ENCODE results near the gene SYT11. TPM values are rescaled to one million over a fixed set of nuclear protein-coding genes. Genes with fewer than 3 reads are reported as not detected.

Gene SYT11, protein sequence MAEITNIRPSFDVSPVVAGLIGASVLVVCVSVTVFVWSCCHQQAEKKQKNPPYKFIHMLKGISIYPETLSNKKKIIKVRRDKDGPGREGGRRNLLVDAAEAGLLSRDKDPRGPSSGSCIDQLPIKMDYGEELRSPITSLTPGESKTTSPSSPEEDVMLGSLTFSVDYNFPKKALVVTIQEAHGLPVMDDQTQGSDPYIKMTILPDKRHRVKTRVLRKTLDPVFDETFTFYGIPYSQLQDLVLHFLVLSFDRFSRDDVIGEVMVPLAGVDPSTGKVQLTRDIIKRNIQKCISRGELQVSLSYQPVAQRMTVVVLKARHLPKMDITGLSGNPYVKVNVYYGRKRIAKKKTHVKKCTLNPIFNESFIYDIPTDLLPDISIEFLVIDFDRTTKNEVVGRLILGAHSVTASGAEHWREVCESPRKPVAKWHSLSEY
- polyA plus RNA-seq (2012; ENCODE audit: insufficient read depth, insufficient read length, low read depth): 98.1 TPM

DNA sequence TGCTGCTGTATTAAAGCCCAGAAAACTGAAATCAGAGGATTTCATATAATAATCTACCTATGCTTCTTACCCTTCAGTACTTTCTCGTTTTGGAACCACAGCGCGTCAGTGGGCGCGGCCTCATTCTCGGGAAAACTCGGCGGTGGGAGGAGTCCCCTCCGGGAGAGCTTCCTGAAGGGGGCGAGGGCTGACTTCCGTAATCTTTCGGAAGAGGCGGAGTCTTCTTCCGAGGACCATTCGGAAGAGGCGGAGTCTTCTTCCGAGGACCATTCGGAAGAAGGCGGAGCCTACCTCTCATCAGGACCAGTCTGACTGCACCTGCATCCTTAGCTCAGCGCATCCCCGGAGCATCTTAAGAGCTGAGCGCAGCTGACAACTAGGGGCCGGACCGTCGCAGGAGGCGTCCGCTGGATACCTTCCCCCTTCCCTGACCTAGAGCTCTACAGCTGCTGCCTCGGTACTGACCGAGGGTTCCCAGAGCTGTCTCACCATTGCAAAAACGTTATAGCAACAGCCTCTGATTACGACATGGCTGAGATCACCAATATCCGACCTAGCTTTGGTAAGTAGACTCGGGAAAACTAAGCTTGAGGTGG is at the start of gene SYT11:
SYT11 (plus strand) TSS at position 334 of the 596 bp plus-strand sequence; CDS start at position 529, 195 bp downstream.
- peak; percentile 96 for DNase-seq
- no peaks in the 10 kb centered on the region for H3K27me3 ChIP-seq
- peaks cover 7% of the 10 kb centered on the region for H3K36me3 ChIP-seq
- TF ChIP-seq, protein P1, sequence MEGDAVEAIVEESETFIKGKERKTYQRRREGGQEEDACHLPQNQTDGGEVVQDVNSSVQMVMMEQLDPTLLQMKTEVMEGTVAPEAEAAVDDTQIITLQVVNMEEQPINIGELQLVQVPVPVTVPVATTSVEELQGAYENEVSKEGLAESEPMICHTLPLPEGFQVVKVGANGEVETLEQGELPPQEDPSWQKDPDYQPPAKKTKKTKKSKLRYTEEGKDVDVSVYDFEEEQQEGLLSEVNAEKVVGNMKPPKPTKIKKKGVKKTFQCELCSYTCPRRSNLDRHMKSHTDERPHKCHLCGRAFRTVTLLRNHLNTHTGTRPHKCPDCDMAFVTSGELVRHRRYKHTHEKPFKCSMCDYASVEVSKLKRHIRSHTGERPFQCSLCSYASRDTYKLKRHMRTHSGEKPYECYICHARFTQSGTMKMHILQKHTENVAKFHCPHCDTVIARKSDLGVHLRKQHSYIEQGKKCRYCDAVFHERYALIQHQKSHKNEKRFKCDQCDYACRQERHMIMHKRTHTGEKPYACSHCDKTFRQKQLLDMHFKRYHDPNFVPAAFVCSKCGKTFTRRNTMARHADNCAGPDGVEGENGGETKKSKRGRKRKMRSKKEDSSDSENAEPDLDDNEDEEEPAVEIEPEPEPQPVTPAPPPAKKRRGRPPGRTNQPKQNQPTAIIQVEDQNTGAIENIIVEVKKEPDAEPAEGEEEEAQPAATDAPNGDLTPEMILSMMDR (IDR thresholded peaks at IDR 0.05; ENCODE audit: low read depth, low read length): no peak
- peak within 1 kb of the TSS; percentile 80 for H3K4me3 ChIP-seq (ENCODE audit: low read depth, low read length)
- no peaks in the 10 kb centered on the region; the same call in 1 of the 2 replicates for H3K4me1 ChIP-seq
- H3K9me3 ChIP-seq: no peaks in the 10 kb centered on the region

DNA sequence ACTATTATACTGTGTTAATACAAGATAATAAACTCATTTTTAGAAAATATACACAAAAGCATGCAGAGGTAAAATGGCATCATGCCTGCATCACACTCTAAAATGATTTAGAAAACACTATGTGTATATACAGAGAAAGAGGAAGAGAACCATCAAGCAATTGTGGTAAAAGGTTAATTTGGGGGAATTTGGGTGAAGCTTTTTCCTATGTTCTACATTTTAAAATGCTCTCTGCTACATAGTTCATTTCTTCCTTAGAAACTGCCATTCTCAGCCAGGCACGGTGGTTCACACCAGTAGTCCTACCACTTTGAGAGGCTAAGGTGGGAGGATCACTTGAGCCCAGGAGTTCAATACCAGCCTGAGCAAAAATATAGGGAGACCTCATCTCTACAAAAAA is 46.5 kb upstream of the SYT11 start:
- H3K9me3 ChIP-seq: no peaks in the 10 kb centered on the region
- no peaks in the 10 kb centered on the region for H3K27me3 ChIP-seq
- H3K36me3 ChIP-seq: peaks cover 44% of the 10 kb centered on the region

DNA sequence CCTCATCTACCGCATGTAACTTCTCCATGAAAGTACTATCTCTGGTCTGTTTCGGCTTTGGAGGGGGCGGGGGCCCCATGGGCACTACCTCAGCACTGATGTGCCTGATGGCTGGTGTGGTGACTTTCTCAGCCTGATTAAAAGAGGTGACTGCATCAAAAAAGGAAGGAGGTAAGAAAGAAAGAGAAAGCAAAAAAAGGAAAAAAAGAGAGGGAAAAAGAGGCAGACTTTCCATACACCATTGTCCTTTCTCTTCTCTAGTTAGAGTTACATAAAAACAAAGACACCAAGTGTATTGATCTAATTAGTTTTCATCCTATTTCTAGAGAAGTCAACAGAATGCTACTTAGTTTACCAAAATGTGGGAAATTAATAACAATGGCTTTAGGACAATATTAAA is 45.7 kb upstream of the SYT11 start:
- no peaks in the 10 kb centered on the region for H3K4me1 ChIP-seq
- H3K27me3 ChIP-seq: no peaks in the 10 kb centered on the region
- H3K4me3 ChIP-seq (ENCODE audit: low read depth, low read length): no peak overlapping the region
- peaks cover 44% of the 10 kb centered on the region for H3K36me3 ChIP-seq
- TF ChIP-seq, protein P1 (IDR thresholded peaks at IDR 0.05; ENCODE audit: low read depth, low read length): no peak
- no peak for DNase-seq
- no peaks in the 10 kb centered on the region for H3K9me3 ChIP-seq

More for the DNA sequence above, 46.5 kb upstream of the SYT11 start:
- Histone ChIP-seq H3K4me1 (no peaks in the 10 kb centered on the region), H3K4me3 (ENCODE audit: low read depth, low read length) (no peak overlapping the region)
- TF ChIP-seq, protein P1 (IDR thresholded peaks at IDR 0.05; ENCODE audit: low read depth, low read length): no peak
- DNase-seq: no peak

DNA sequence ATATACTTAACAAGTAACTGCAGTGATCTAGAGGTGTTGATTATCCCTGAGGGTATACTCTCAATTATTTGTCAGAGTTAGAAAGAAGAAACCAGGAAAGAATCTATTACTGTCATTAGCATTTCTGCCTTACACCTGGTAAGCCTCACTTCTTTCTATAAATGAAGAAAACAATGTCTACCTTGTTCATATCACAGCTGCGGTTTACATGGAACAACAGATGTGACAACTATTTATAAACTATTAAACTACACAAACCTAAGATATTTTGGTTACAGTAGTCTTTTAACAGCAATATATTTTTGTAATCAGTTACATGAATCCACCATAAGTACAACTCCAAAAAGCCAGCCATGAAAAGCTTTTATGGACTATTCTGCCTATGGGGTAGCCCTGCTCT is 43.0 kb upstream of the SYT11 start:
- peaks cover 63% of the 10 kb centered on the region for H3K36me3 ChIP-seq
- TF ChIP-seq, protein P1 (IDR thresholded peaks at IDR 0.05; ENCODE audit: low read depth, low read length): no peak

DNA sequence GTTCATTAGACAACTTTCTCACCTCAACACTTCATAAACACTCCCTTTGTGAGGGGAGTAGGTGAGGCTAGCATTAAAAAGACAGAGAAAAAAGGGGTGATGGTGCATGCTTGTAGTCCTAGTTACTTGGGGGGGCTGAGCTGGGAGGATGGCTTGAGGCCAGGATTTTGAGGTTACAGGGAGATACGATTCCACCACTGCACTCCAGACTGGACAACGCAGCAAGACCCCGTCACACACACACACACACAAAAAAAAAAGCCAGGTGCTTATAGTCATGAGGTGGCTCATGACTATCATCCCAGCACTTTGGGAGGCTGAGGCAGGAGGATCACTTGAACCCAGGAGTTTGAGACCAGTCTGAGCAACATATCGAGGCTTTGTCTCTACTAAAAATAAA is 31.9 kb upstream of the SYT11 start:
- H3K36me3 ChIP-seq: peaks cover 23% of the 10 kb centered on the region
- no peak for DNase-seq
- TF ChIP-seq, protein P1 (IDR thresholded peaks at IDR 0.05; ENCODE audit: low read depth, low read length): no peak
- no peaks in the 10 kb centered on the region for H3K4me1 ChIP-seq
- no peak overlapping the region for H3K4me3 ChIP-seq (ENCODE audit: low read depth, low read length)
- no peaks in the 10 kb centered on the region for H3K9me3 ChIP-seq
- H3K27me3 ChIP-seq: no peaks in the 10 kb centered on the region

More for the DNA sequence above, 43.0 kb upstream of the SYT11 start:
- Histone ChIP-seq H3K9me3 (no peaks in the 10 kb centered on the region), H3K4me1 (no peaks in the 10 kb centered on the region), H3K4me3 (ENCODE audit: low read depth, low read length) (no peak overlapping the region), H3K27me3 (no peaks in the 10 kb centered on the region)
- no peak for DNase-seq
